ENCODE results near the gene FMN1.

- no peak for TF ChIP-seq EZH2 (IDR thresholded peaks at IDR 0.05; ENCODE audit: borderline replicate concordance, insufficient read depth, low read length, poor library complexity, severe bottlenecking)
- no peak for TF ChIP-seq CTCF (IDR thresholded peaks at IDR 0.05; ENCODE audit: poor library complexity, severe bottlenecking)
- no peak for TF ChIP-seq SMC3 (conservative IDR thresholded peaks at IDR 0.05; ENCODE audit: poor library complexity)
- no peak for TF ChIP-seq RAD21 (conservative IDR thresholded peaks at IDR 0.05)
- TF ChIP-seq EP300 (conservative IDR thresholded peaks at IDR 0.05; ENCODE audit: poor library complexity, severe bottlenecking): no peak
- TF ChIP-seq TAF1 (IDR thresholded peaks at IDR 0.05; ENCODE audit: low read depth): no peak
Observed at GRCh38 chr15:33096134-33096533, 98.4 kb downstream of the FMN1 start.
